Measurements from ENCODE around the gene ZBTB49.

GRCh38 chr4:4350909-4351308 is 60.9 kb downstream of the ZBTB49 start:
- TF ChIP-seq, protein P1, sequence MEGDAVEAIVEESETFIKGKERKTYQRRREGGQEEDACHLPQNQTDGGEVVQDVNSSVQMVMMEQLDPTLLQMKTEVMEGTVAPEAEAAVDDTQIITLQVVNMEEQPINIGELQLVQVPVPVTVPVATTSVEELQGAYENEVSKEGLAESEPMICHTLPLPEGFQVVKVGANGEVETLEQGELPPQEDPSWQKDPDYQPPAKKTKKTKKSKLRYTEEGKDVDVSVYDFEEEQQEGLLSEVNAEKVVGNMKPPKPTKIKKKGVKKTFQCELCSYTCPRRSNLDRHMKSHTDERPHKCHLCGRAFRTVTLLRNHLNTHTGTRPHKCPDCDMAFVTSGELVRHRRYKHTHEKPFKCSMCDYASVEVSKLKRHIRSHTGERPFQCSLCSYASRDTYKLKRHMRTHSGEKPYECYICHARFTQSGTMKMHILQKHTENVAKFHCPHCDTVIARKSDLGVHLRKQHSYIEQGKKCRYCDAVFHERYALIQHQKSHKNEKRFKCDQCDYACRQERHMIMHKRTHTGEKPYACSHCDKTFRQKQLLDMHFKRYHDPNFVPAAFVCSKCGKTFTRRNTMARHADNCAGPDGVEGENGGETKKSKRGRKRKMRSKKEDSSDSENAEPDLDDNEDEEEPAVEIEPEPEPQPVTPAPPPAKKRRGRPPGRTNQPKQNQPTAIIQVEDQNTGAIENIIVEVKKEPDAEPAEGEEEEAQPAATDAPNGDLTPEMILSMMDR (IDR thresholded peaks at IDR 0.05), result no peak
- TF ChIP-seq EP300 (IDR thresholded peaks at IDR 0.05) (no peak), POLR2AphosphoS5 (IDR thresholded peaks at IDR 0.05) (no peak)

All from sigmoid colon (tissue), 4 donors.